Kidney (tissue), 14 donors: ENCODE results near the gene NEDD4L. TPM values are rescaled to one million over a fixed set of nuclear protein-coding genes. Genes with fewer than 3 reads are reported as not detected.

Source experiments
- DNase-seq, 5 donors: peaks; one replicate each; pipeline ENCODE4 v3.0.0-alpha.2; 2013 to 2020
- FAIRE-seq: peaks from 2 replicates; lab custom pipeline; 2012; peaks lifted over from hg19 to GRCh38; lab: Jason Lieb, UNC
- H3K27ac ChIP-seq, 2 donors: one replicate each; pipeline ENCODE4 v1.7.0; 2013; ENCODE audit warnings: low read depth in 2 of 2, low read length in 2 of 2, inconsistent platforms in 1 of 2
- H3K27me3 ChIP-seq: one replicate; pipeline ENCODE4 v1.7.1; 2013; ENCODE audit warnings: low read length, inconsistent platforms; ENCODE audit not compliant: control insufficient read depth, insufficient read depth
- H3K36me3 ChIP-seq, 3 donors: one replicate each; pipeline versions ENCODE4 v1.7.0 to v1.7.1; 2013; ENCODE audit warnings: low read length in 3 of 3, control low read depth in 1 of 3, inconsistent platforms in 1 of 3; ENCODE audit not compliant: insufficient read depth in 3 of 3, control insufficient read depth in 2 of 3
- H3K4me1 ChIP-seq, 3 donors: one replicate each; pipeline versions ENCODE4 v1.7.0 to v1.7.1; 2013; ENCODE audit warnings: low read length in 3 of 3, inconsistent platforms in 1 of 3, low read depth in 1 of 3; ENCODE audit not compliant: control insufficient read depth in 2 of 3, insufficient read depth in 2 of 3
- H3K4me3 ChIP-seq, 3 donors: one replicate each; pipeline versions ENCODE4 v1.7.0 to v1.8.1; 2013; ENCODE audit warnings: low read length in 3 of 3, control low read depth in 1 of 3, inconsistent platforms in 1 of 3
- H3K9ac ChIP-seq, 3 donors: one replicate each; pipeline versions ENCODE4 v1.7.0 to v1.7.1; 2013; ENCODE audit warnings: low read length in 3 of 3, control low read depth in 1 of 3, inconsistent platforms in 1 of 3
- H3K9me3 ChIP-seq, 3 donors: one replicate each; pipeline versions ENCODE4 v1.7.0 to v1.7.1; 2013; ENCODE audit warnings: low read length in 3 of 3, control low read depth in 1 of 3, inconsistent platforms in 1 of 3; ENCODE audit not compliant: control insufficient read depth in 2 of 3, insufficient read depth in 1 of 3
- intact Hi-C: fragments of 100-400 bp; cut with DNase I; formaldehyde crosslinking; loops from one replicate; pipeline ENCODE4 v1.11.1; 2022
- microRNA-seq: library from miRNA; unstranded; fragments of <30 nt; microRNA quantifications from one replicate; pipeline ENCODE4 v1.2.0, GENCODE V29; 2020
- polyA plus RNA-seq: library from polyadenylated mRNA; stranded (reverse); fragments of 350-450 nt; fragmentation: Illumina TruSeq; extraction: RNeasy Lipid Tissue Mini Kit (QIAGEN cat#74804); gene quantifications from one replicate; pipeline ENCODE4 v1.2.3, GENCODE V29; 2014; ENCODE audit warnings: low read depth, low replicate concordance; ENCODE audit not compliant: insufficient read depth
- total RNA-seq: library from RNA; stranded (reverse); fragmentation: NEBNext Ultra II Directional; extraction: Animal tissue kit (Norgen Biotek cat#: 25700); gene quantifications from one replicate; pipeline ENCODE4 v1.2.1, GENCODE V29; 2021
- TF ChIP-seq, protein P1 (sequence below): IDR thresholded peaks from 3 replicates; pipeline ENCODE4 v1.5.1; 2012; ENCODE audit warnings: mild to moderate bottlenecking, moderate library complexity, borderline replicate concordance; ENCODE audit not compliant: insufficient read depth; ENCODE audit errors: extremely low read depth
- donor health status: control.
- donor health status: control.
- donor health status: control.
- donor health status: control.
- donor health status: control.
- donor health status: DM: yes; HTN: yes; CAD: no.
- donor health status: Normal renal cell carcinoma (clear cell type).

The NEDD4L gene
- total and polyA plus RNA-seq, 2 donors from 2014 or later = 90.8 to 95.7 TPM

GRCh38 chr18:58447402-58448095, 403.5 kb downstream of the NEDD4L start:
- H3K9me3 ChIP-seq = no peaks in the 10 kb centered on the region
- H3K36me3 ChIP-seq = no peaks in the 10 kb centered on the region
- H3K4me3 ChIP-seq = peak overlapping the region in 1 of 3 donors; percentile 6
- H3K9ac ChIP-seq = no peak overlapping the region
- H3K27ac ChIP-seq = no peak overlapping the region
- H3K4me1 ChIP-seq = no peaks in the 10 kb centered on the region
- intact Hi-C loops = no loop called here
- no peak for FAIRE-seq
- peak in 2 of 5 donors; percentile 43 to 57 for DNase-seq
- TF ChIP-seq, protein P1, sequence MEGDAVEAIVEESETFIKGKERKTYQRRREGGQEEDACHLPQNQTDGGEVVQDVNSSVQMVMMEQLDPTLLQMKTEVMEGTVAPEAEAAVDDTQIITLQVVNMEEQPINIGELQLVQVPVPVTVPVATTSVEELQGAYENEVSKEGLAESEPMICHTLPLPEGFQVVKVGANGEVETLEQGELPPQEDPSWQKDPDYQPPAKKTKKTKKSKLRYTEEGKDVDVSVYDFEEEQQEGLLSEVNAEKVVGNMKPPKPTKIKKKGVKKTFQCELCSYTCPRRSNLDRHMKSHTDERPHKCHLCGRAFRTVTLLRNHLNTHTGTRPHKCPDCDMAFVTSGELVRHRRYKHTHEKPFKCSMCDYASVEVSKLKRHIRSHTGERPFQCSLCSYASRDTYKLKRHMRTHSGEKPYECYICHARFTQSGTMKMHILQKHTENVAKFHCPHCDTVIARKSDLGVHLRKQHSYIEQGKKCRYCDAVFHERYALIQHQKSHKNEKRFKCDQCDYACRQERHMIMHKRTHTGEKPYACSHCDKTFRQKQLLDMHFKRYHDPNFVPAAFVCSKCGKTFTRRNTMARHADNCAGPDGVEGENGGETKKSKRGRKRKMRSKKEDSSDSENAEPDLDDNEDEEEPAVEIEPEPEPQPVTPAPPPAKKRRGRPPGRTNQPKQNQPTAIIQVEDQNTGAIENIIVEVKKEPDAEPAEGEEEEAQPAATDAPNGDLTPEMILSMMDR = no peak
- H3K27me3 ChIP-seq = no peaks in the 10 kb centered on the region

- intact Hi-C loops = no loop called here
- no peaks in the 10 kb centered on the region for H3K4me1 ChIP-seq
- no peak overlapping the region for H3K27ac ChIP-seq
- TF ChIP-seq, protein P1 = no peak
- no peaks in the 10 kb centered on the region for H3K27me3 ChIP-seq
- H3K9ac ChIP-seq = no peak overlapping the region
- no peaks in the 10 kb centered on the region for H3K36me3 ChIP-seq
- no peaks in the 10 kb centered on the region for H3K9me3 ChIP-seq
- DNase-seq = no peak
- no peak for FAIRE-seq
- H3K4me3 ChIP-seq = no peak overlapping the region
Observed at GRCh38 chr18:58449464-58449863, 405.4 kb downstream of the NEDD4L start.

Small RNA genes within 50 kb of the gene (microRNA-seq; reads per million reads assigned to microRNA genes)
- not detected for gene MIR3591

Other genes starting within 250 kb of the NEDD4L start
- 40.8 TPM for gene ATP8B1, start 240.9 kb upstream of the NEDD4L start, total RNA-seq
- gene ATP8B1, start 240.9 kb upstream of the NEDD4L start, polyA plus RNA-seq = 5.2 TPM